A549 (cell line): ENCODE results near the gene TBC1D8. TPM values are rescaled to one million over a fixed set of nuclear protein-coding genes. Genes with fewer than 3 reads are reported as not detected.

Source experiments
- ATAC-seq, 2 experiments: fragments of 200-7000 bp in 1 of 2; fragments of >200 bp in 1 of 2; cut with Nextera tagmentation in 1 of 2; cut with Tn5 transposase in 1 of 2; 3 replicates each; pipeline versions ENCODE4 v1.8.0 to v1.9.1; 2018 to 2020; ENCODE audit warnings: mild to moderate bottlenecking in 1 of 2, moderate library complexity in 1 of 2
- CTCF ChIA-PET: fragments of 300-600 bp; sonication (Branson Sonifier 250); formaldehyde crosslinking; extraction: SDS; loops from one replicate; lab custom pipeline; 2021; ENCODE audit warnings: antibody characterized with exemption, inconsistent platforms; lab: Yijun Ruan, JAX
- POLR2A ChIA-PET: fragments of 350-600 bp; formaldehyde crosslinking; extraction: SDS; loops from one replicate; lab custom pipeline; 2021; ENCODE audit warnings: antibody characterized with exemption, inconsistent platforms; lab: Yijun Ruan, JAX
- DNase-seq, 2 experiments: peaks; one replicate each; pipeline versions ENCODE4 v3.0.0 to v3.0.0-alpha.2; 2011 to 2016; ENCODE audit warnings: low read depth in 1 of 2, low spot score in 1 of 2
- FAIRE-seq: peaks from 2 replicates; lab custom pipeline; 2011; peaks lifted over from hg19 to GRCh38; lab: Jason Lieb, UNC
- H3K27ac ChIP-seq, 2 experiments: fragments of >200 bp; sonication (Bioruptor Twin); formaldehyde crosslinking; 3 replicates each; pipeline ENCODE4 v1.5.1; 2016 to 2017
- H3K4me1 ChIP-seq: fragments of >200 bp; sonication (Bioruptor Twin); formaldehyde crosslinking; 3 replicates; pipeline ENCODE4 v1.6.1; 2016
- H3K4me2 ChIP-seq: fragments of >200 bp; sonication (Bioruptor Twin); formaldehyde crosslinking; 3 replicates; pipeline ENCODE4 v1.6.1; 2016
- H3K4me3 ChIP-seq: fragments of >200 bp; sonication (Bioruptor Twin); formaldehyde crosslinking; 3 replicates; pipeline ENCODE4 v1.5.1; 2016
- H3K9me3 ChIP-seq: fragments of >200 bp; sonication (Bioruptor Twin); formaldehyde crosslinking; 3 replicates; pipeline ENCODE4 v1.6.1; 2016
- ATOH8 ChIP-seq: fragments of 250-450 bp; sonication (Bioruptor Pico); IDR thresholded peaks from 2 replicates; pipeline ENCODE4 v1.5.0; 2020; ENCODE audit warnings: low read depth, mild to moderate bottlenecking, moderate library complexity
- BCL3 ChIP-seq: fragments of >200 bp; sonication (Bioruptor Twin); formaldehyde crosslinking; IDR thresholded peaks from 3 replicates; pipeline ENCODE4 v1.6.1; 2016
- BHLHE40 ChIP-seq: IDR thresholded peaks from 2 replicates; pipeline ENCODE4 v1.6.1; 2012; ENCODE audit warnings: low read depth, low read length, inconsistent platforms
- CBX2 ChIP-seq: fragments of 200-600 bp; sonication (generic); IDR thresholded peaks from 2 replicates; pipeline ENCODE4 v1.6.1; 2016; ENCODE audit warnings: low read depth, mild to moderate bottlenecking, borderline replicate concordance
- CEBPB ChIP-seq, 2 experiments: fragments of >200 bp in 1 of 2; sonication (Bioruptor Twin) in 1 of 2; formaldehyde crosslinking in 1 of 2; IDR thresholded peaks; 2 replicates each; pipeline ENCODE4 v1.6.1; 2012 to 2016
- EHF ChIP-seq: fragments of 250-450 bp; sonication (Bioruptor Pico); IDR thresholded peaks from 2 replicates; pipeline ENCODE4 v1.5.0; 2020; ENCODE audit warnings: mild to moderate bottlenecking
- EP300 ChIP-seq, 2 experiments: fragments of >200 bp; sonication (Bioruptor Twin); formaldehyde crosslinking; IDR thresholded peaks; 2 replicates in 1 of 2; 3 replicates in 1 of 2; pipeline ENCODE4 v1.6.1; 2016 to 2017
- FOSB ChIP-seq: fragments of 250-450 bp; sonication (Bioruptor Pico); IDR thresholded peaks from 2 replicates; pipeline ENCODE4 v1.5.0; 2020; ENCODE audit warnings: mild to moderate bottlenecking, moderate library complexity
- FOSL2 ChIP-seq, 2 experiments: fragments of 450-650 bp in 1 of 2; fragments of >200 bp in 1 of 2; sonication (Bioruptor Twin) in 1 of 2; formaldehyde crosslinking; IDR thresholded peaks; 2 replicates each; pipeline versions ENCODE4 v1.5.0 to v1.6.1; 2016 to 2020; ENCODE audit warnings: mild to moderate bottlenecking in 1 of 2, moderate library complexity in 1 of 2
- HES2 ChIP-seq: fragments of >200 bp; sonication (Bioruptor Twin); formaldehyde crosslinking; IDR thresholded peaks from 2 replicates; pipeline ENCODE4 v1.6.1; 2016
- HMGXB4 ChIP-seq: fragments of 250-450 bp; sonication (Bioruptor Pico); IDR thresholded peaks from 2 replicates; pipeline ENCODE4 v1.5.0; 2021; ENCODE audit warnings: mild to moderate bottlenecking, moderate library complexity, borderline replicate concordance
- HOXB13 ChIP-seq: fragments of 250-450 bp; sonication (Bioruptor Pico); IDR thresholded peaks from 2 replicates; pipeline ENCODE4 v1.5.0; 2020; ENCODE audit warnings: low read depth, mild to moderate bottlenecking, moderate library complexity
- HOXB5 ChIP-seq: fragments of 250-450 bp; sonication (Bioruptor Pico); IDR thresholded peaks from 2 replicates; pipeline ENCODE4 v1.5.0; 2020; ENCODE audit warnings: mild to moderate bottlenecking, moderate library complexity
- JUNB ChIP-seq: fragments of >200 bp; sonication (Bioruptor Twin); formaldehyde crosslinking; IDR thresholded peaks from 2 replicates; pipeline ENCODE4 v1.6.1; 2016
- KDM1A ChIP-seq: fragments of 200-600 bp; sonication (generic); IDR thresholded peaks from 2 replicates; pipeline ENCODE4 v1.6.1; 2016; ENCODE audit warnings: low read depth, mild to moderate bottlenecking
- KDM5A ChIP-seq: fragments of 200-600 bp; sonication (generic); IDR thresholded peaks from 2 replicates; pipeline ENCODE4 v1.6.1; 2016; ENCODE audit warnings: antibody characterized with exemption, mild to moderate bottlenecking
- MAFK ChIP-seq: fragments of 450-650 bp; IDR thresholded peaks from 2 replicates; pipeline ENCODE4 v1.6.1; 2014; ENCODE audit not compliant: partially characterized antibody
- MAX ChIP-seq: IDR thresholded peaks from 2 replicates; pipeline ENCODE4 v1.6.1; 2012
- MYC ChIP-seq: IDR thresholded peaks from 2 replicates; pipeline ENCODE4 v1.6.1; 2012; ENCODE audit warnings: mild to moderate bottlenecking, inconsistent platforms, low read length, improper control_type of control experiment, borderline replicate concordance
- NFE2L2 ChIP-seq: fragments of 150-350 bp; conservative IDR thresholded peaks from 2 replicates; pipeline ENCODE4 v1.6.1; 2014; ENCODE audit warnings: low read length
- NPAS2 ChIP-seq: fragments of 250-450 bp; sonication (Bioruptor Pico); IDR thresholded peaks from 2 replicates; pipeline ENCODE4 v1.8.0; 2022; ENCODE audit warnings: mild to moderate bottlenecking, moderate library complexity, borderline replicate concordance
- PBX3 ChIP-seq: IDR thresholded peaks from 2 replicates; pipeline ENCODE4 v1.6.1; 2012
- RAD21 ChIP-seq, 2 experiments: fragments of >200 bp in 1 of 2; sonication (Bioruptor Twin) in 1 of 2; formaldehyde crosslinking in 1 of 2; IDR thresholded peaks in 1 of 2; conservative IDR thresholded peaks in 1 of 2; 2 replicates in 1 of 2; 3 replicates in 1 of 2; pipeline ENCODE4 v1.6.1; 2012 to 2018; ENCODE audit warnings: inconsistent platforms in 1 of 2
- RARB ChIP-seq: fragments of 250-450 bp; sonication (Bioruptor Pico); IDR thresholded peaks from 2 replicates; pipeline ENCODE4 v1.8.0; 2021; ENCODE audit warnings: mild to moderate bottlenecking, moderate library complexity
- RFX5 ChIP-seq: fragments of 450-650 bp; IDR thresholded peaks from 2 replicates; pipeline ENCODE4 v1.7.1; 2014; ENCODE audit warnings: antibody characterized with exemption, mild to moderate bottlenecking, moderate library complexity
- TFCP2L1 ChIP-seq: fragments of 250-450 bp; sonication (Bioruptor Pico); IDR thresholded peaks from 2 replicates; pipeline ENCODE4 v1.5.0; 2021; ENCODE audit warnings: mild to moderate bottlenecking
- TP53 ChIP-seq: fragments of 250-450 bp; sonication (Bioruptor Pico); IDR thresholded peaks from 2 replicates; pipeline ENCODE4 v1.5.0; 2021; ENCODE audit warnings: mild to moderate bottlenecking, moderate library complexity
- ZFP36 ChIP-seq: fragments of 450-650 bp; IDR thresholded peaks from 2 replicates; pipeline ENCODE4 v1.6.1; 2014; ENCODE audit warnings: borderline replicate concordance; ENCODE audit not compliant: partially characterized antibody
- ZNF302 ChIP-seq: fragments of 250-450 bp; sonication (Bioruptor Pico); IDR thresholded peaks from 2 replicates; pipeline ENCODE4 v1.9.0; 2021; ENCODE audit warnings: inconsistent platforms, mild to moderate bottlenecking, moderate library complexity
- ZSCAN20 ChIP-seq: fragments of 250-450 bp; sonication (Bioruptor Pico); IDR thresholded peaks from 2 replicates; pipeline ENCODE4 v1.8.0; 2022; ENCODE audit warnings: mild to moderate bottlenecking, moderate library complexity
- WGBS: methylation state at CpG from one replicate; pipeline ENCODE4 v1.1.6; 2017; ENCODE audit errors: missing lambda C conversion rate; 5-methylcytosine and 5-hydroxymethylcytosine counted together
- polyA plus RNA-seq, 4 experiments: library from polyadenylated mRNA; depleted of rRNA in 3 of 4; stranded (reverse); fragments of >200 nt; fragmentation: RNase III in 1 of 4; extraction: RNeasy Plus Mini Kit Qiagen cat#74134 plus additional on column Dnase treatment in 1 of 4; gene quantifications; 2 replicates in 3 of 4; 3 replicates in 1 of 4; pipeline ENCODE4 v1.2.3, GENCODE V29; 2011 to 2017

Gene TBC1D8
- polyA plus RNA-seq, 2 of the 4 experiments (the other 2 are of a cell fraction), result 35.3 to 107 TPM

- TF ChIP-seq RFX5 (no peak), ATOH8 (CRISPR knock-in tag) (peak; percentile 21; the same call in 1 of the 2 replicates), KDM1A (no peak), KDM5A (no peak), HES2 (no peak), EHF (CRISPR knock-in tag) (no peak), FOSB (CRISPR knock-in tag) (0 out of 2 replicates have a peak, but pooled peaks have one; percentile 31), NPAS2 (CRISPR knock-in tag) (no peak), TP53 (CRISPR knock-in tag) (no peak)
- TF ChIP-seq, all 56 proteins: peak for 3
These were observed 25.8 kb downstream of the TBC1D8 start (continued) for GRCh38 chr2:101125374-101125773.

- H3K4me1 ChIP-seq, result peaks cover 92% of the 10 kb centered on the region
- WGBS, result under 1% methylated on average over 7 of the region's 7 CpGs
- CTCF ChIA-PET, result interaction anchor here (1.0 to 6.5 kb wide), 13 partner anchors 10 to 95 kb away, joined by 3 to 37 read pairs (median 4); partner anchors contain the start of gene TBC1D8
- peak overlapping the region; percentile 19; the same call in 2 of the 3 replicates for H3K4me3 ChIP-seq
- FAIRE-seq (no peak), ATAC-seq (peak; percentile 85 to 86), DNase-seq (peak; percentile 91 to 98)
- H3K9me3 ChIP-seq, result no peaks in the 10 kb centered on the region
- peak overlapping the region; percentile 91 to 93 for H3K27ac ChIP-seq
- POLR2A ChIA-PET, result interaction anchor here (0.8 to 3.1 kb wide), 4 partner anchors 11 to 60 kb away, joined by 4 to 26 read pairs (median 14); partner anchors contain the start of gene TBC1D8
- H3K4me2 ChIP-seq, result peak overlapping the region; percentile 84
- TF ChIP-seq CEBPB (IDR thresholded peaks at IDR 0.05), result peak; percentile 42 to 84; a peak in 3 of 4 replicates
- peak; percentile 95 for TF ChIP-seq HOXB5 (CRISPR knock-in tag)
- 0 out of 2 replicates have a peak, but pooled peaks have one; percentile 38 for TF ChIP-seq HMGXB4 (CRISPR knock-in tag)
- no peak for TF ChIP-seq BHLHE40
- peak; percentile 83 for TF ChIP-seq TP53 (CRISPR knock-in tag)
- TF ChIP-seq MAX, result peak; percentile 86
- peak; percentile 23 to 62; a peak in 4 of 5 replicates for TF ChIP-seq RAD21 (conservative IDR thresholded peaks at IDR 0.05 in 1 of 2, IDR thresholded peaks at IDR 0.05 in 1 of 2)
- peak; percentile 98 for TF ChIP-seq JUNB
- no peak for TF ChIP-seq ZSCAN20 (CRISPR knock-in tag)
- TF ChIP-seq RARB, result peak; percentile 80
- TF ChIP-seq EP300 (IDR thresholded peaks at IDR 0.05), result peak; percentile 94 to 95
- TF ChIP-seq FOSL2 (IDR thresholded peaks at IDR 0.05), result peak; percentile 89
- TF ChIP-seq FOSL2 (CRISPR knock-in tag; IDR thresholded peaks at IDR 0.05), result peak; percentile 93
- no peak for TF ChIP-seq CBX2
- TF ChIP-seq HOXB13, result peak; percentile 26; the same call in 1 of the 2 replicates
- no peak for TF ChIP-seq ZNF302 (CRISPR knock-in tag)
- TF ChIP-seq HES2, result 0 out of 2 replicates have a peak, but pooled peaks have one; percentile 28
- peak; percentile 76 for TF ChIP-seq PBX3
- peak; percentile 90 for TF ChIP-seq BCL3
- no peak for TF ChIP-seq NFE2L2
- TF ChIP-seq MAFK, result peak; percentile 26
- no peak for TF ChIP-seq TFCP2L1
- TF ChIP-seq MYC, result no peak
- no peak for TF ChIP-seq ZFP36
- 0 out of 2 replicates have a peak, but pooled peaks have one; percentile 19 for TF ChIP-seq ATOH8 (CRISPR knock-in tag)
These were observed 26.4 kb downstream of the TBC1D8 start for GRCh38 chr2:101124643-101125366.
